Measurements from ENCODE around the gene CDK16. TPM values are rescaled to one million over a fixed set of nuclear protein-coding genes. Genes with fewer than 3 reads are reported as not detected.

CDK16 gene
- polyA plus RNA-seq, 1 of the 3 experiments (the other 2 are of a cell fraction): 116 TPM

DNA sequence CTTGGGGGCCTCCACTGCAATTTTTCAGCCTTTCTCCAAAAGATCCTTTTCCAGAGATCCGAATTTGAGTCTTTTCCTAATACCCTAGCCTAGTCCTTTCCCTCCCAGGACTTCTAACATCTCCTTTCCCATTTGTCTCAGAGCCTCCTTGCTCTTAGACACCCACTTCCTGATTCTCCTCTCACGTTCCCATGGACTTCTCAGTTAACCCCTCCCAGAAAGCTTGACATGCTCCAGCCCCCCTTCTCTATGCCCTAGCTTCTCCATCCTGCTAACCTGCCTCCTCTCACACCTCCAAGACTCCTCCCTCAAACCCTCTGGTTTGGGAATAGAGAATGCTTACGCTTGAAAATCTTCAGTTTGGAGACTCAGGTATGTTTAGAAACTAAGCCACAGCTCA is 22.4 kb upstream of the CDK16 start:
- POLR2A ChIA-PET: no interaction called here
- Histone ChIP-seq H4K20me1 (ENCODE audit: insufficient read depth) (peaks cover 54% of the 10 kb centered on the region), H3K79me2 (ENCODE audit: insufficient read depth) (peaks cover 64% of the 10 kb centered on the region), H3K4me2 (peak overlapping the region; percentile 86), H3K36me3 (replicated peaks in 1 of 2; ENCODE audit: control insufficient read depth in 1 of 2, insufficient read depth in 2 of 2, low read length in 1 of 2) (peaks cover 46 to 50% of the 10 kb centered on the region in 2 experiments), H3K9me3 (no peaks in the 10 kb centered on the region), H3K27me3 (ENCODE audit: insufficient read depth) (no peaks in the 10 kb centered on the region), H3F3A (replicated peaks; ENCODE audit: insufficient read depth) (no peaks in the 10 kb centered on the region), H3K27ac (ENCODE audit: low read depth in 2 of 2, low read length in 1 of 2) (no peak overlapping the region), H3K9ac (peak overlapping the region; percentile 37; the same call in 1 of the 2 replicates), H2AFZ (ENCODE audit: low read depth) (no peak overlapping the region), H3K4me3 (ENCODE audit: low read depth in 2 of 2, low read length in 1 of 2) (peak overlapping the region; percentile 22 to 83), H3K4me1 (ENCODE audit: control insufficient read depth in 1 of 2, insufficient read depth in 2 of 2, low read depth in 1 of 2, low read length in 1 of 2) (peaks cover 16 to 36% of the 10 kb centered on the region in 2 experiments), H3K9me2 (no peaks in the 10 kb centered on the region)
- CTCF ChIA-PET: interaction anchor here (2.3 kb wide), 1 partner anchor 188 kb away, joined by 14 read pairs; no protein-coding TSS in a partner anchor
- 76% methylated on average over 3 of the region's 3 CpGs for WGBS (ENCODE audit: low lambda C conversion rate)
- DNase-seq: no peak
- TF ChIP-seq MXI1 (IDR thresholded peaks at IDR 0.05; ENCODE audit: low read depth, low read length) (no peak), RCOR1 (IDR thresholded peaks at IDR 0.05; ENCODE audit: low read length) (no peak), JUND (IDR thresholded peaks at IDR 0.05) (no peak), NRF1 (IDR thresholded peaks at IDR 0.05; ENCODE audit: low read depth, low read length) (no peak), RFX5 (IDR thresholded peaks at IDR 0.05; ENCODE audit: low read length) (no peak), MEF2A (IDR thresholded peaks at IDR 0.05; ENCODE audit: borderline replicate concordance, low read depth) (no peak), EZH2phosphoT487 (IDR thresholded peaks at IDR 0.05; ENCODE audit: borderline replicate concordance, low read depth) (no peak), REST (IDR thresholded peaks at IDR 0.05; ENCODE audit: low read depth, low read length) (no peak), PBX3 (IDR thresholded peaks at IDR 0.05) (no peak)

DNA sequence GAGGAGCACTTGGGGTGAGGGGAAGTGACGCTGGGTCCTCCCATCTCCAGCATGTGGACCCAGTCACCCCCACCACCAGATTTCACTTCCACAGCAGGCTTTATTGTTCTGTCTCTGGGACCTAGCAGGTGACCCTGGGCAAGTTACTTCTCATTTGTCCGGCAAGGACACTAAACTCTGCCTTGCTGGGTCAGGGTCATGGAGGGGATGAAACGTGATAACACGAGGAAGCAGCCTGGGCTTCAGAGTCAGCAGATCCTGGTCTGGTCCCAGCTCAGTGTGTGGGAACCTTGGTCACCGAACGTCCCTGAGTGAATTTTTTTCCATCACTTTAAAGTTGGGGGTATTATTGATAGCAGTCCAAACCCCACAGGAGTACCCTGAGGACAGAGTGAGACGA is 21.0 kb upstream of the CDK16 start:
- H4K20me1 ChIP-seq (ENCODE audit: insufficient read depth): peaks cover 54% of the 10 kb centered on the region
- peaks cover 57% of the 10 kb centered on the region for H3K79me2 ChIP-seq (ENCODE audit: insufficient read depth)
- H3K4me3 ChIP-seq (ENCODE audit: low read depth in 2 of 2, low read length in 1 of 2): no peak overlapping the region
- TF ChIP-seq SMC3 (IDR thresholded peaks at IDR 0.05; ENCODE audit: low read depth, low read length) (no peak), JUND (IDR thresholded peaks at IDR 0.05) (no peak), FOSL2 (IDR thresholded peaks at IDR 0.05; ENCODE audit: borderline replicate concordance, low read depth) (no peak), EZH2phosphoT487 (IDR thresholded peaks at IDR 0.05; ENCODE audit: borderline replicate concordance, low read depth) (no peak), NRF1 (IDR thresholded peaks at IDR 0.05; ENCODE audit: low read depth, low read length) (no peak), USF2 (IDR thresholded peaks at IDR 0.05; ENCODE audit: borderline replicate concordance, low read depth, low read length) (no peak), EP300 (IDR thresholded peaks at IDR 0.05; ENCODE audit: borderline replicate concordance in 1 of 2, low read depth in 1 of 2, low read length in 1 of 2) (no peak), YY1 (IDR thresholded peaks at IDR 0.05; ENCODE audit: low read depth) (no peak), RAD21 (IDR thresholded peaks at IDR 0.05; ENCODE audit: low read length) (no peak), MXI1 (IDR thresholded peaks at IDR 0.05; ENCODE audit: low read depth, low read length) (no peak), NFIC (IDR thresholded peaks at IDR 0.05; ENCODE audit: borderline replicate concordance) (no peak), CHD2 (IDR thresholded peaks at IDR 0.05; ENCODE audit: low read length, partially characterized antibody) (no peak), TCF12 (IDR thresholded peaks at IDR 0.05) (no peak), CTCF (IDR thresholded peaks at IDR 0.05) (no peak)
- TF ChIP-seq, protein P1, sequence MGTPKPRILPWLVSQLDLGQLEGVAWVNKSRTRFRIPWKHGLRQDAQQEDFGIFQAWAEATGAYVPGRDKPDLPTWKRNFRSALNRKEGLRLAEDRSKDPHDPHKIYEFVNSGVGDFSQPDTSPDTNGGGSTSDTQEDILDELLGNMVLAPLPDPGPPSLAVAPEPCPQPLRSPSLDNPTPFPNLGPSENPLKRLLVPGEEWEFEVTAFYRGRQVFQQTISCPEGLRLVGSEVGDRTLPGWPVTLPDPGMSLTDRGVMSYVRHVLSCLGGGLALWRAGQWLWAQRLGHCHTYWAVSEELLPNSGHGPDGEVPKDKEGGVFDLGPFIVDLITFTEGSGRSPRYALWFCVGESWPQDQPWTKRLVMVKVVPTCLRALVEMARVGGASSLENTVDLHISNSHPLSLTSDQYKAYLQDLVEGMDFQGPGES (IDR thresholded peaks at IDR 0.05; ENCODE audit: low read depth, low read length): no peak

More for the DNA sequence above, 21.0 kb upstream of the CDK16 start:
- POLR2A ChIA-PET: interaction anchor here (0.6 kb wide), 1 partner anchor 186 kb away, joined by 4 read pairs; no protein-coding TSS in a partner anchor
- Histone ChIP-seq H3K27me3 (ENCODE audit: insufficient read depth) (no peaks in the 10 kb centered on the region), H3K9me2 (no peaks in the 10 kb centered on the region), H2AFZ (ENCODE audit: low read depth) (no peak overlapping the region), H3F3A (replicated peaks; ENCODE audit: insufficient read depth) (no peaks in the 10 kb centered on the region), H3K4me1 (ENCODE audit: control insufficient read depth in 1 of 2, insufficient read depth in 2 of 2, low read depth in 1 of 2, low read length in 1 of 2) (peaks cover 16 to 36% of the 10 kb centered on the region in 2 experiments), H3K27ac (ENCODE audit: low read depth in 2 of 2, low read length in 1 of 2) (no peak overlapping the region), H3K4me2 (peak overlapping the region; percentile 86), H3K9me3 (no peaks in the 10 kb centered on the region), H3K9ac (no peak overlapping the region), H3K36me3 (replicated peaks in 1 of 2; ENCODE audit: control insufficient read depth in 1 of 2, insufficient read depth in 2 of 2, low read length in 1 of 2) (peaks cover 60 to 64% of the 10 kb centered on the region in 2 experiments)
- no peak for DNase-seq
- CTCF ChIA-PET: no interaction called here
- 89% methylated on average over 7 of the region's 7 CpGs for WGBS (ENCODE audit: low lambda C conversion rate)

Measured in SK-N-SH (cell line).